ENCODE data around the gene RARB.

The RARB gene

GRCh38 chr3:25472153-25472552, 44.1 kb downstream of the RARB start:
- DNase-seq (ENCODE audit: low read depth in 2 of 2) = no peak

- no peak for DNase-seq (ENCODE audit: low read depth in 2 of 2)
Measured at GRCh38 chr3:25472731-25473130, 44.7 kb downstream of the RARB start.

- DNase-seq (ENCODE audit: low read depth in 2 of 2) = no peak
Measured at GRCh38 chr3:25473246-25473645, 45.2 kb downstream of the RARB start.

- no peak for DNase-seq (ENCODE audit: low read depth in 2 of 2)
Measured at GRCh38 chr3:25474052-25474451, 46.0 kb downstream of the RARB start.

- no peak for DNase-seq (ENCODE audit: low read depth in 2 of 2)
Measured at GRCh38 chr3:25476639-25477038, 48.6 kb downstream of the RARB start.

GRCh38 chr3:25478211-25478757, 50.2 kb downstream of the RARB start:
- no peak for DNase-seq (ENCODE audit: low read depth in 2 of 2)

- no peak for DNase-seq (ENCODE audit: low read depth in 2 of 2)
Measured at GRCh38 chr3:25478964-25479726, 51.1 kb downstream of the RARB start.

GRCh38 chr3:25479727-25480010, 51.6 kb downstream of the RARB start:
- no peak for DNase-seq (ENCODE audit: low read depth in 2 of 2)

- no peak for DNase-seq (ENCODE audit: low read depth in 2 of 2)
Measured at GRCh38 chr3:25480811-25481210, 52.7 kb downstream of the RARB start.

GRCh38 chr3:25481386-25481785, 53.3 kb downstream of the RARB start:
- no peak for DNase-seq (ENCODE audit: low read depth in 2 of 2)

- no peak for DNase-seq (ENCODE audit: low read depth in 2 of 2)
Measured at GRCh38 chr3:25483456-25483855, 55.4 kb downstream of the RARB start.

- no peak for DNase-seq (ENCODE audit: low read depth in 2 of 2)
Measured at GRCh38 chr3:25485673-25486072, 57.6 kb downstream of the RARB start.

GRCh38 chr3:25486932-25487331, 58.9 kb downstream of the RARB start:
- DNase-seq (ENCODE audit: low read depth in 2 of 2) = no peak

- no peak for DNase-seq (ENCODE audit: low read depth in 2 of 2)
Measured at GRCh38 chr3:25489858-25490593, 62.0 kb downstream of the RARB start.

- no peak for DNase-seq (ENCODE audit: low read depth in 2 of 2)
Measured at GRCh38 chr3:25493246-25493645, 65.2 kb downstream of the RARB start.

GRCh38 chr3:25493786-25494185, 65.7 kb downstream of the RARB start:
- no peak for DNase-seq (ENCODE audit: low read depth in 2 of 2)

- DNase-seq (ENCODE audit: low read depth in 2 of 2) = no peak
Measured at GRCh38 chr3:25495304-25495703, 67.2 kb downstream of the RARB start.

GRCh38 chr3:25495726-25496253, 67.7 kb downstream of the RARB start:
- DNase-seq (ENCODE audit: low read depth in 2 of 2) = no peak

- DNase-seq (ENCODE audit: low read depth in 2 of 2) = no peak
Measured at GRCh38 chr3:25497096-25497495, 69.0 kb downstream of the RARB start.

GRCh38 chr3:25500706-25501210, 72.7 kb downstream of the RARB start:
- DNase-seq (ENCODE audit: low read depth in 2 of 2) = no peak

- no peak for DNase-seq (ENCODE audit: low read depth in 2 of 2)
Measured at GRCh38 chr3:25502233-25502632, 74.2 kb downstream of the RARB start.

- no peak for DNase-seq (ENCODE audit: low read depth in 2 of 2)
Measured at GRCh38 chr3:25503898-25504301, 75.8 kb downstream of the RARB start.

GRCh38 chr3:25505581-25505980, 77.5 kb downstream of the RARB start:
- DNase-seq (ENCODE audit: low read depth in 2 of 2) = no peak

Measured in stimulated activated CD8-positive, alpha-beta memory T cell treated with anti-CD3 and anti-CD28 coated beads, Interleukin-2, amount 100 ng/mL, for 1 hour (primary cell).